ENCODE measurements around the gene DCDC1. TPM values are rescaled to one million over a fixed set of nuclear protein-coding genes. Genes with fewer than 3 reads are reported as not detected.
"Not testable (repeated sequence)": the region's sequence is repeated elsewhere in the genome, so short reads cannot be mapped to it uniquely, and the experiment has no call there.

Gene DCDC1
- total RNA-seq, 1 experiment from 2014 or later, result 1.5 TPM

- ChIA-PET RAD21 (ENCODE audit: low non-redundant PET in 1 of 2, low total read pairs in 2 of 2, uncharacterized antibody in 2 of 2, unreplicated experiment in 2 of 2) (no interaction called here), CTCF (no interaction called here), POLR2A (no interaction called here)
- H3K4me2 ChIP-seq (ENCODE audit: low read length), result no peak overlapping the region
- no peak overlapping the region for H3K9ac ChIP-seq (ENCODE audit: low read length)
- DNase-seq (ENCODE audit: low read depth, low spot score) (no peak), ATAC-seq (no peak)
- H3K9me3 ChIP-seq (ENCODE audit: control insufficient read depth in 1 of 2, insufficient read depth in 1 of 2, low read depth in 1 of 2, low read length in 2 of 2), result no peaks in the 10 kb centered on the region
- BruUV-seq (replicated peaks), result no TSS peak
- H3K4me3 ChIP-seq (replicated peaks in 1 of 2; ENCODE audit: low read depth in 1 of 2, low read length in 2 of 2), result no peak overlapping the region
- no peaks in the 10 kb centered on the region for H3K9me2 ChIP-seq (ENCODE audit: insufficient read depth)
- no peak overlapping the region for H2AFZ ChIP-seq (ENCODE audit: low read depth, low read length, poor library complexity, severe bottlenecking)
- TF ChIP-seq EGR1 (IDR thresholded peaks at IDR 0.05; ENCODE audit: low read depth), result no peak
- TF ChIP-seq SRF (IDR thresholded peaks at IDR 0.05; ENCODE audit: low read depth), result no peak
- no peak for TF ChIP-seq CTCF (IDR thresholded peaks at IDR 0.05 in 2 of 3, conservative IDR thresholded peaks at IDR 0.05 in 1 of 3; ENCODE audit: borderline replicate concordance in 1 of 3, insufficient read depth in 1 of 3, low read depth in 2 of 3, low read length in 2 of 3)
- no peak for TF ChIP-seq ZFX (IDR thresholded peaks at IDR 0.05)
- TF ChIP-seq JUND (IDR thresholded peaks at IDR 0.05), result no peak
- TF ChIP-seq MAX (IDR thresholded peaks at IDR 0.05), result no peak
- TF ChIP-seq YY1 (IDR thresholded peaks at IDR 0.05; ENCODE audit: extremely low read depth, insufficient replicate concordance, low read depth, low read length), result no peak
- no peak for TF ChIP-seq ZBTB33 (IDR thresholded peaks at IDR 0.05; ENCODE audit: extremely low read depth, insufficient replicate concordance, low read length)
- TF ChIP-seq ATF3 (IDR thresholded peaks at IDR 0.05), result no peak
- no peak for TF ChIP-seq EZH2phosphoT487 (IDR thresholded peaks at IDR 0.05; ENCODE audit: borderline replicate concordance)
- TF ChIP-seq TCF7L2 (IDR thresholded peaks at IDR 0.05; ENCODE audit: borderline replicate concordance, extremely low read depth, insufficient read depth, insufficient read length), result no peak
- no peak for TF ChIP-seq ZNF274 (IDR thresholded peaks at IDR 0.05; ENCODE audit: low read depth, low read length)
- TF ChIP-seq CEBPB (IDR thresholded peaks at IDR 0.05; ENCODE audit: low read depth), result no peak
- TF ChIP-seq FOSL1 (IDR thresholded peaks at IDR 0.05; ENCODE audit: low read depth), result no peak
- no peak for TF ChIP-seq RAD21 (IDR thresholded peaks at IDR 0.05; ENCODE audit: low read depth)
- no peak for TF ChIP-seq ELF1 (IDR thresholded peaks at IDR 0.05; ENCODE audit: borderline replicate concordance, low read depth)
- H3K27me3 ChIP-seq (ENCODE audit: insufficient read depth, low read length), result no peaks in the 10 kb centered on the region
- H3K36me3 ChIP-seq (ENCODE audit: control insufficient read depth in 1 of 2, insufficient read depth in 2 of 2, low read length in 2 of 2), result no peaks in the 10 kb centered on the region
- no peaks in the 10 kb centered on the region for H4K20me1 ChIP-seq (ENCODE audit: insufficient read depth)
- intact Hi-C loops (cut with micrococcal nuclease), result no loop called here
- no peaks in the 10 kb centered on the region for H3K4me1 ChIP-seq (ENCODE audit: control insufficient read depth in 1 of 2, insufficient read depth in 2 of 2, low read length in 2 of 2)
- H3K79me2 ChIP-seq (ENCODE audit: insufficient read depth, low read length), result no peaks in the 10 kb centered on the region
- no peak overlapping the region for H3K27ac ChIP-seq (ENCODE audit: low read depth, low read length)
Observed at GRCh38 chr11:30949838-30950237, 419.7 kb downstream of the DCDC1 start.

- H3K27me3 ChIP-seq (ENCODE audit: insufficient read depth, low read length); RAD21 ChIA-PET (ENCODE audit: low non-redundant PET in 1 of 2, low total read pairs in 2 of 2, uncharacterized antibody in 2 of 2, unreplicated experiment in 2 of 2); H3K9me3 ChIP-seq (ENCODE audit: control insufficient read depth in 1 of 2, insufficient read depth in 1 of 2, low read depth in 1 of 2, low read length in 2 of 2); H3K9ac ChIP-seq (ENCODE audit: low read length); H3K79me2 ChIP-seq (ENCODE audit: insufficient read depth, low read length); ATAC-seq; H3K36me3 ChIP-seq (ENCODE audit: control insufficient read depth in 1 of 2, insufficient read depth in 2 of 2, low read length in 2 of 2); H4K20me1 ChIP-seq (ENCODE audit: insufficient read depth); H3K27ac ChIP-seq (ENCODE audit: low read depth, low read length); intact Hi-C loops (cut with micrococcal nuclease); H3K4me3 ChIP-seq (replicated peaks in 1 of 2; ENCODE audit: low read depth in 1 of 2, low read length in 2 of 2); DNase-seq (ENCODE audit: low read depth, low spot score); H3K9me2 ChIP-seq (ENCODE audit: insufficient read depth); H3K4me2 ChIP-seq (ENCODE audit: low read length); H2AFZ ChIP-seq (ENCODE audit: low read depth, low read length, poor library complexity, severe bottlenecking); BruUV-seq (replicated peaks); POLR2A ChIA-PET; H3K4me1 ChIP-seq (ENCODE audit: control insufficient read depth in 1 of 2, insufficient read depth in 2 of 2, low read length in 2 of 2): not testable (repeated sequence)
- CTCF ChIA-PET, result interaction anchor here (1.1 kb wide), 1 partner anchor 13 kb away, joined by 3 read pairs; no protein-coding TSS in a partner anchor
Observed at GRCh38 chr11:30947715-30948114, 421.8 kb downstream of the DCDC1 start.

Measured in HCT116 (cell line).